Suprapubic skin (tissue), 4 donors: ENCODE measurements around the gene SULF2. TPM values are rescaled to one million over a fixed set of nuclear protein-coding genes. Genes with fewer than 3 reads are reported as not detected.

ENCODE experiments used
- DNase-seq, 2 donors: peaks; one replicate each; pipeline ENCODE4 v3.0.0-alpha.2; 2019; ENCODE audit warnings: low spot score in 2 of 2
- H3K27ac ChIP-seq: fragments of 200-600 bp; sonication (generic); one replicate; pipeline ENCODE4 v1.5.1; 2019
- H3K27me3 ChIP-seq: fragments of 200-600 bp; sonication (generic); one replicate; pipeline ENCODE4 v1.5.1; 2019
- H3K36me3 ChIP-seq: fragments of 200-600 bp; sonication (generic); one replicate; pipeline ENCODE4 v1.5.1; 2019
- H3K4me1 ChIP-seq: fragments of 200-600 bp; sonication (generic); one replicate; pipeline ENCODE4 v1.5.1; 2019
- H3K4me3 ChIP-seq: fragments of 200-600 bp; sonication (generic); one replicate; pipeline ENCODE4 v1.5.1; 2019; ENCODE audit warnings: mild to moderate bottlenecking
- H3K9me3 ChIP-seq: fragments of 200-600 bp; sonication (generic); one replicate; pipeline ENCODE4 v1.5.1; 2019
- CTCF ChIP-seq, 2 donors: fragments of 200-600 bp in 1 of 2; fragments of 450-650 bp in 1 of 2; sonication (generic) in 1 of 2; IDR thresholded peaks; one replicate each; pipeline ENCODE4 v1.5.1; 2016 to 2019; ENCODE audit warnings: antibody characterized with exemption in 2 of 2, mild to moderate bottlenecking in 1 of 2, moderate library complexity in 1 of 2
- EP300 ChIP-seq: sonication (generic); formaldehyde crosslinking; IDR thresholded peaks from one replicate; pipeline ENCODE4 v1.6.1; 2017; ENCODE audit warnings: antibody characterized with exemption
- POLR2A ChIP-seq, 2 donors: fragments of 450-650 bp; IDR thresholded peaks; one replicate each; pipeline ENCODE4 v1.6.1; 2017; ENCODE audit warnings: antibody characterized with exemption in 2 of 2, mild to moderate bottlenecking in 2 of 2, moderate library complexity in 2 of 2
- POLR2AphosphoS5 ChIP-seq, 3 donors: sonication (generic); formaldehyde crosslinking; IDR thresholded peaks; one replicate each; pipeline ENCODE4 v1.6.1; 2017; ENCODE audit warnings: antibody characterized with exemption in 3 of 3
- WGBS: methylation state at CpG from one replicate; pipeline ENCODE4 v1.1.5; 2018; 5-methylcytosine and 5-hydroxymethylcytosine counted together
- total RNA-seq, 4 donors: library from RNA; depleted of rRNA; stranded (reverse); fragments of >200 nt; gene quantifications; one replicate each; pipeline ENCODE4 v1.1.0, GENCODE V29; 2016

SULF2 gene
- total RNA-seq, 4 donors from 2014 or later: 28.4 to 95.4 (median 57.5) TPM

- no peaks in the 10 kb centered on the region for H3K9me3 ChIP-seq
- H3K4me3 ChIP-seq: no peak overlapping the region
- no peaks in the 10 kb centered on the region for H3K36me3 ChIP-seq
- H3K27me3 ChIP-seq: no peaks in the 10 kb centered on the region
- no peak for DNase-seq
- H3K27ac ChIP-seq: no peak overlapping the region
- no peaks in the 10 kb centered on the region for H3K4me1 ChIP-seq
- 96% methylated on average over 5 of the region's 5 CpGs for WGBS
- TF ChIP-seq POLR2A (IDR thresholded peaks at IDR 0.05) (no peak), CTCF (IDR thresholded peaks at IDR 0.05) (no peak), EP300 (no peak), POLR2AphosphoS5 (IDR thresholded peaks at IDR 0.05) (no peak)
Measured at GRCh38 chr20:47775039-47775438, 10.2 kb downstream of the SULF2 start.

- Histone ChIP-seq H3K27me3 (no peaks in the 10 kb centered on the region), H3K27ac (peak overlapping the region; percentile 35), H3K36me3 (no peaks in the 10 kb centered on the region), H3K4me3 (no peak overlapping the region), H3K9me3 (no peaks in the 10 kb centered on the region), H3K4me1 (no peaks in the 10 kb centered on the region)
- TF ChIP-seq POLR2AphosphoS5 (IDR thresholded peaks at IDR 0.05) (no peak), EP300 (no peak), POLR2A (IDR thresholded peaks at IDR 0.05) (no peak), CTCF (IDR thresholded peaks at IDR 0.05) (no peak)
- 58% methylated on average over 12 of the region's 14 CpGs for WGBS
- no peak for DNase-seq
Measured at GRCh38 chr20:47774131-47774777, 11.0 kb downstream of the SULF2 start.

GRCh38 chr20:47773371-47773786, 11.9 kb downstream of the SULF2 start:
- TF ChIP-seq POLR2AphosphoS5 (IDR thresholded peaks at IDR 0.05) (no peak), EP300 (no peak), CTCF (IDR thresholded peaks at IDR 0.05) (no peak), POLR2A (IDR thresholded peaks at IDR 0.05) (no peak)
- no peaks in the 10 kb centered on the region for H3K27me3 ChIP-seq
- 63% methylated on average over 8 of the region's 8 CpGs for WGBS
- H3K4me1 ChIP-seq: no peaks in the 10 kb centered on the region
- H3K36me3 ChIP-seq: no peaks in the 10 kb centered on the region
- no peak overlapping the region for H3K4me3 ChIP-seq
- H3K9me3 ChIP-seq: no peaks in the 10 kb centered on the region
- H3K27ac ChIP-seq: peak overlapping the region; percentile 35
- no peak for DNase-seq

GRCh38 chr20:47770935-47771334, 14.3 kb downstream of the SULF2 start:
- no peak overlapping the region for H3K27ac ChIP-seq
- no peak overlapping the region for H3K4me3 ChIP-seq
- H3K4me1 ChIP-seq: no peaks in the 10 kb centered on the region
- no peak for TF ChIP-seq POLR2AphosphoS5 (IDR thresholded peaks at IDR 0.05)
- no peak for TF ChIP-seq EP300
- no peak for TF ChIP-seq CTCF (IDR thresholded peaks at IDR 0.05)
- TF ChIP-seq POLR2A (IDR thresholded peaks at IDR 0.05): no peak
- H3K27me3 ChIP-seq: no peaks in the 10 kb centered on the region
- no peak for DNase-seq
- H3K9me3 ChIP-seq: no peaks in the 10 kb centered on the region
- no peaks in the 10 kb centered on the region for H3K36me3 ChIP-seq
- WGBS: 78% methylated on average over 1 of the region's 12 CpGs

GRCh38 chr20:47768016-47768824, 17.1 kb downstream of the SULF2 start:
- TF ChIP-seq POLR2AphosphoS5 (IDR thresholded peaks at IDR 0.05): no peak
- TF ChIP-seq CTCF (IDR thresholded peaks at IDR 0.05): no peak
- no peak for TF ChIP-seq EP300
- TF ChIP-seq POLR2A (IDR thresholded peaks at IDR 0.05): no peak
- Histone ChIP-seq H3K4me3 (no peak overlapping the region), H3K27me3 (no peaks in the 10 kb centered on the region), H3K4me1 (peaks cover 3% of the 10 kb centered on the region), H3K27ac (no peak overlapping the region), H3K36me3 (no peaks in the 10 kb centered on the region), H3K9me3 (no peaks in the 10 kb centered on the region)
- 71% methylated on average over 16 of the region's 16 CpGs for WGBS
- DNase-seq: no peak
